Caco-2 (cell line): ENCODE measurements around the gene PLIN1. TPM values are rescaled to one million over a fixed set of nuclear protein-coding genes. Genes with fewer than 3 reads are reported as not detected.

Experiments
- BruUV-seq: library from RNA; stranded (reverse); fragments of 400-500 nt; replicated peaks from 2 replicates; lab custom pipeline; 2021; lab: Mats Ljungman, UMichigan
- CTCF ChIA-PET: fragments of 300-600 bp; sonication (Branson Sonifier 250); formaldehyde crosslinking; loops from one replicate; lab custom pipeline; 2022; ENCODE audit warnings: antibody characterized with exemption; lab: Charles Lee
- POLR2A ChIA-PET: fragments of 300-600 bp; sonication (Branson Sonifier 250); formaldehyde crosslinking; loops from one replicate; lab custom pipeline; 2022; ENCODE audit warnings: antibody characterized with exemption; lab: Charles Lee
- DNase-seq, 2 experiments: peaks; one replicate each; pipeline versions ENCODE4 v3.0.0 to v3.0.0-alpha.2; 2020 to 2022
- H3K27me3 ChIP-seq: replicated peaks from 2 replicates; pipeline ENCODE4 v1.6.0; 2011; ENCODE audit warnings: low read length; ENCODE audit not compliant: control insufficient read depth, insufficient read depth
- H3K36me3 ChIP-seq: 2 replicates; pipeline ENCODE4 v1.5.1; 2011; ENCODE audit warnings: low read length; ENCODE audit not compliant: control insufficient read depth, insufficient read depth
- H3K4me1 ChIP-seq: fragments of 250-450 bp; sonication (Bioruptor Pico); 2 replicates; pipeline ENCODE4 v1.5.1; 2020; ENCODE audit warnings: mild to moderate bottlenecking
- H3K4me3 ChIP-seq: 2 replicates; pipeline ENCODE4 v1.5.1; 2011; ENCODE audit warnings: low read depth, mild to moderate bottlenecking, control low read depth, low read length
- H3K9me3 ChIP-seq: fragments of 250-450 bp; sonication (Bioruptor Pico); 2 replicates; pipeline ENCODE4 v1.5.1; 2020; ENCODE audit warnings: mild to moderate bottlenecking, moderate library complexity
- H3K27ac Mint-ChIP-seq: one replicate; pipeline ENCODE4 v1.8.0; 2022; ENCODE audit warnings: mixed read lengths; ENCODE audit not compliant: unreplicated experiment
- H3K27me3 Mint-ChIP-seq: one replicate; pipeline ENCODE4 v1.8.0; 2022; ENCODE audit warnings: mixed read lengths; ENCODE audit not compliant: insufficient read depth, unreplicated experiment
- H3K36me3 Mint-ChIP-seq: one replicate; pipeline ENCODE4 v1.8.0; 2022; ENCODE audit warnings: mild to moderate bottlenecking, mixed read lengths; ENCODE audit not compliant: insufficient read depth, unreplicated experiment
- H3K4me1 Mint-ChIP-seq: one replicate; pipeline ENCODE4 v1.8.0; 2022; ENCODE audit warnings: low read depth, mixed read lengths; ENCODE audit not compliant: unreplicated experiment
- H3K4me3 Mint-ChIP-seq: one replicate; pipeline ENCODE4 v1.8.0; 2022; ENCODE audit warnings: mild to moderate bottlenecking, moderate library complexity, mixed read lengths; ENCODE audit not compliant: unreplicated experiment
- H3K9me3 Mint-ChIP-seq: one replicate; pipeline ENCODE4 v1.8.0; 2022; ENCODE audit warnings: mixed read lengths; ENCODE audit not compliant: unreplicated experiment
- CTCF ChIP-seq, 2 experiments: fragments of 200-600 bp in 1 of 2; IDR thresholded peaks; 1 replicate in 1 of 2; 2 replicates in 1 of 2; pipeline versions ENCODE4 v1.5.1 to v1.8.0; 2011 to 2022; ENCODE audit warnings: antibody characterized with exemption in 1 of 2, control low read depth in 1 of 2, inconsistent platforms in 1 of 2, low read depth in 1 of 2, low read length in 1 of 2, mild to moderate bottlenecking in 1 of 2, moderate library complexity in 1 of 2; ENCODE audit not compliant: insufficient read depth in 1 of 2, severe bottlenecking in 1 of 2, unreplicated experiment in 1 of 2
- intact Hi-C: fragments of 100-400 bp; cut with micrococcal nuclease; formaldehyde crosslinking; loops from one replicate; pipeline ENCODE4 v1.10.0; 2022; ENCODE audit not compliant: unreplicated experiment
- total RNA-seq: library from RNA; stranded (reverse); gene quantifications from 2 replicates; pipeline ENCODE4 v1.2.3, GENCODE V29; 2022

The PLIN1 gene
- total RNA-seq, 1 experiment from 2014 or later = not detected

GRCh38 chr15:89659295-89659694 lies 19.9 kb downstream of the PLIN1 start:
- Histone ChIP-seq H3K36me3 (no peaks in the 10 kb centered on the region), H3K9me3 (no peaks in the 10 kb centered on the region), H3K4me1 (peaks cover 3% of the 10 kb centered on the region), H3K27me3 (no peaks in the 10 kb centered on the region), H3K4me3 (no peak overlapping the region)
- ChIA-PET POLR2A (no interaction called here), CTCF (no interaction called here)
- Mint-ChIP-seq H3K27ac (no peak overlapping the region), H3K36me3 (no peaks in the 10 kb centered on the region), H3K4me1 (peaks cover 5% of the 10 kb centered on the region), H3K27me3 (peaks cover 10% of the 10 kb centered on the region), H3K9me3 (no peaks in the 10 kb centered on the region), H3K4me3 (no peak overlapping the region)
- BruUV-seq = no TSS peak
- intact Hi-C loops = loop anchor here (5.0 kb wide), 1 partner anchor 33 kb away; the partner anchor contains the start of genes PEX11A and WDR93
- DNase-seq = no peak
- no peak for TF ChIP-seq CTCF (IDR thresholded peaks at IDR 0.05; ENCODE audit: insufficient read depth in 1 of 2, low read depth in 1 of 2, low read length in 1 of 2, severe bottlenecking in 1 of 2, unreplicated experiment in 1 of 2)

GRCh38 chr15:89657686-89658200 lies 21.4 kb downstream of the PLIN1 start:
- H3K27ac Mint-ChIP-seq = no peak overlapping the region
- no peaks in the 10 kb centered on the region for H3K36me3 ChIP-seq
- H3K4me1 Mint-ChIP-seq = peaks cover 7% of the 10 kb centered on the region
- TF ChIP-seq CTCF (IDR thresholded peaks at IDR 0.05; ENCODE audit: insufficient read depth in 1 of 2, low read depth in 1 of 2, low read length in 1 of 2, severe bottlenecking in 1 of 2, unreplicated experiment in 1 of 2) = no peak
- peaks cover 9% of the 10 kb centered on the region for H3K27me3 Mint-ChIP-seq
- H3K4me1 ChIP-seq = peaks cover 4% of the 10 kb centered on the region
- no peak overlapping the region for H3K4me3 ChIP-seq
- ChIA-PET CTCF (no interaction called here), POLR2A (no interaction called here)
- intact Hi-C loops = loop anchor here (5.0 kb wide), 1 partner anchor 35 kb away; the partner anchor contains the start of genes PEX11A and WDR93
- H3K9me3 ChIP-seq = no peaks in the 10 kb centered on the region
- no peaks in the 10 kb centered on the region for H3K27me3 ChIP-seq
- DNase-seq = no peak
- H3K9me3 Mint-ChIP-seq = no peaks in the 10 kb centered on the region
- BruUV-seq = no TSS peak
- H3K36me3 Mint-ChIP-seq = no peaks in the 10 kb centered on the region
- H3K4me3 Mint-ChIP-seq = no peak overlapping the region

GRCh38 chr15:89656116-89656815 lies 22.9 kb downstream of the PLIN1 start:
- DNase-seq = no peak
- H3K36me3 ChIP-seq = no peaks in the 10 kb centered on the region
- no peaks in the 10 kb centered on the region for H3K36me3 Mint-ChIP-seq
- intact Hi-C loops = loop anchor here (5.0 kb wide), 1 partner anchor 36 kb away; the partner anchor contains the start of genes PEX11A and WDR93
- no peak for TF ChIP-seq CTCF (IDR thresholded peaks at IDR 0.05; ENCODE audit: insufficient read depth in 1 of 2, low read depth in 1 of 2, low read length in 1 of 2, severe bottlenecking in 1 of 2, unreplicated experiment in 1 of 2)
- H3K27me3 Mint-ChIP-seq = peaks cover 9% of the 10 kb centered on the region
- H3K4me1 ChIP-seq = peaks cover 4% of the 10 kb centered on the region
- ChIA-PET CTCF (interaction anchor here (0.6 kb wide), 1 partner anchor 775 kb away, joined by 4 read pairs; no protein-coding TSS in a partner anchor), POLR2A (no interaction called here)
- peak overlapping the region; percentile 90 for H3K4me3 Mint-ChIP-seq
- H3K9me3 Mint-ChIP-seq = no peaks in the 10 kb centered on the region
- H3K4me3 ChIP-seq = no peak overlapping the region
- no peak overlapping the region for H3K27ac Mint-ChIP-seq
- peaks cover 7% of the 10 kb centered on the region for H3K4me1 Mint-ChIP-seq
- H3K9me3 ChIP-seq = no peaks in the 10 kb centered on the region
- H3K27me3 ChIP-seq = no peaks in the 10 kb centered on the region
- BruUV-seq = no TSS peak
